ENCODE data around the gene ANKRD2. TPM values are rescaled to one million over a fixed set of nuclear protein-coding genes. Genes with fewer than 3 reads are reported as not detected.
"Not testable (repeated sequence)": the region's sequence is repeated elsewhere in the genome, so short reads cannot be mapped to it uniquely, and the experiment has no call there.

The ANKRD2 gene
- total RNA-seq, 1 donor from 2014 or later = 2.3 TPM

GRCh38 chr10:97571622-97572021 lies 957 bp upstream of the ANKRD2 start:
- peak; percentile 75 for DNase-seq (ENCODE audit: low spot score)

GRCh38 chr10:97573021-97573420 lies 442 bp downstream of the ANKRD2 start:
- no peak for DNase-seq (ENCODE audit: low spot score)

GRCh38 chr10:97573672-97574071 lies 1.1 kb downstream of the ANKRD2 start:
- no peak for DNase-seq (ENCODE audit: low spot score)

GRCh38 chr10:97574374-97575126 lies 2.0 kb downstream of the ANKRD2 start:
- peak; percentile 91 for DNase-seq (ENCODE audit: low spot score)

- no peak for DNase-seq (ENCODE audit: low spot score)
Observed at GRCh38 chr10:97575127-97575668, 2.6 kb downstream of the ANKRD2 start.

GRCh38 chr10:97576487-97576886 lies 3.9 kb downstream of the ANKRD2 start:
- not testable (repeated sequence) for DNase-seq (ENCODE audit: low spot score)

GRCh38 chr10:97577701-97578100 lies 5.1 kb downstream of the ANKRD2 start:
- DNase-seq (ENCODE audit: low spot score) = no peak

- DNase-seq (ENCODE audit: low spot score) = no peak
Observed at GRCh38 chr10:97578171-97578844, 5.7 kb downstream of the ANKRD2 start.

- DNase-seq (ENCODE audit: low spot score) = no peak
Observed at GRCh38 chr10:97580421-97581367, 8.1 kb downstream of the ANKRD2 start.

- no peak for DNase-seq (ENCODE audit: low spot score)
Observed at GRCh38 chr10:97582169-97582568, 9.6 kb downstream of the ANKRD2 start.

- no peak for DNase-seq (ENCODE audit: low spot score)
Observed at GRCh38 chr10:97583476-97583875, 10.9 kb downstream of the ANKRD2 start.

- peak; percentile 90 for DNase-seq (ENCODE audit: low spot score)
Observed at GRCh38 chr10:97584060-97584797, 11.7 kb downstream of the ANKRD2 start, which contains the start of gene HOGA1. Gene HOGA1, plus strand, starts transcription at chr10:97584389. Its CDS starts 315 bp downstream, at chr10:97584704.

GRCh38 chr10:97584798-97585438 lies 12.3 kb downstream of the ANKRD2 start:
- no peak for DNase-seq (ENCODE audit: low spot score)

- DNase-seq (ENCODE audit: low spot score) = no peak
Observed at GRCh38 chr10:97585439-97585811, 12.8 kb downstream of the ANKRD2 start.

- no peak for DNase-seq (ENCODE audit: low spot score)
Observed at GRCh38 chr10:97587183-97587582, 14.6 kb downstream of the ANKRD2 start.

- DNase-seq (ENCODE audit: low spot score) = no peak
Observed at GRCh38 chr10:97589479-97589878, 16.9 kb downstream of the ANKRD2 start, which contains the start of gene C10orf62. Gene C10orf62, plus strand, starts transcription at chr10:97589721. Its CDS starts 177 bp downstream, at chr10:97589898.

- no peak for DNase-seq (ENCODE audit: low spot score)
Observed at GRCh38 chr10:97590082-97590747, 17.6 kb downstream of the ANKRD2 start.

GRCh38 chr10:97590748-97591495 lies 18.3 kb downstream of the ANKRD2 start:
- DNase-seq (ENCODE audit: low spot score) = no peak

- DNase-seq (ENCODE audit: low spot score) = no peak
Observed at GRCh38 chr10:97593421-97593820, 20.8 kb downstream of the ANKRD2 start.

All from mucosa of gallbladder (tissue), 1 donor.